Measurements from ENCODE around the gene CCT5.

DNA sequence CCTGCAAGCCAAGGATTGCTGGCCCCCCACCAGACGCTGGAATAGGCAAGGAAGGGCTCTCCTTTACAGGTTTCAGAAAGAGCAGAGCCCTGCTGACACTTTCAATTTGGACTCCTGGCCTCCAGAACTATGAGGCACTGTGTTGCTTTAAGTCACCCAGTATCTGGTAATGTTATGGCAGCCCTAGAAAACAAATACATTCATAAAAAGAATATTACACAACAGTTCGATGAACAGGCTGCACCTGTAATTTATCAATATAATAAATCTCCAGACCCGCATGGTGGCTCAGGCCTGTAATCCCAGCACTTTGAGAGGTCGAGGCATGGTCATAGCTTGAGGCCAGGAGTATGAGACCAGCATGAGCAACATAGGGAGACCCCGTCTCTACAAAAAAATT, 50.2 kb downstream of the CCT5 start:
- TF ChIP-seq, protein P1, sequence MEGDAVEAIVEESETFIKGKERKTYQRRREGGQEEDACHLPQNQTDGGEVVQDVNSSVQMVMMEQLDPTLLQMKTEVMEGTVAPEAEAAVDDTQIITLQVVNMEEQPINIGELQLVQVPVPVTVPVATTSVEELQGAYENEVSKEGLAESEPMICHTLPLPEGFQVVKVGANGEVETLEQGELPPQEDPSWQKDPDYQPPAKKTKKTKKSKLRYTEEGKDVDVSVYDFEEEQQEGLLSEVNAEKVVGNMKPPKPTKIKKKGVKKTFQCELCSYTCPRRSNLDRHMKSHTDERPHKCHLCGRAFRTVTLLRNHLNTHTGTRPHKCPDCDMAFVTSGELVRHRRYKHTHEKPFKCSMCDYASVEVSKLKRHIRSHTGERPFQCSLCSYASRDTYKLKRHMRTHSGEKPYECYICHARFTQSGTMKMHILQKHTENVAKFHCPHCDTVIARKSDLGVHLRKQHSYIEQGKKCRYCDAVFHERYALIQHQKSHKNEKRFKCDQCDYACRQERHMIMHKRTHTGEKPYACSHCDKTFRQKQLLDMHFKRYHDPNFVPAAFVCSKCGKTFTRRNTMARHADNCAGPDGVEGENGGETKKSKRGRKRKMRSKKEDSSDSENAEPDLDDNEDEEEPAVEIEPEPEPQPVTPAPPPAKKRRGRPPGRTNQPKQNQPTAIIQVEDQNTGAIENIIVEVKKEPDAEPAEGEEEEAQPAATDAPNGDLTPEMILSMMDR (IDR thresholded peaks at IDR 0.05) = no peak
- TF ChIP-seq POLR2A (IDR thresholded peaks at IDR 0.05) = no peak

Measured in adrenal gland (tissue), 5 donors.